ENCODE measurements around the gene ZNF497.
"Not testable (repeated sequence)": the region's sequence is repeated elsewhere in the genome, so short reads cannot be mapped to it uniquely, and the experiment has no call there.

ZNF497 gene

GRCh38 chr19:58380662-58381459 lies 18.3 kb upstream of the ZNF497 start, which contains the start of gene ZNF837:
ZNF837 (minus strand) TSS chr19:58381030; CDS start chr19:58369332, 11,698 bp downstream.
- peak within 1 kb of the TSS; percentile 81 for H3K4me3 ChIP-seq (ENCODE audit: low read depth, low read length)
- H3K36me3 ChIP-seq, result no peaks in the 10 kb centered on the region
- H3K4me1 ChIP-seq, result peaks cover 6% of the 10 kb centered on the region
- TF ChIP-seq, protein P1, sequence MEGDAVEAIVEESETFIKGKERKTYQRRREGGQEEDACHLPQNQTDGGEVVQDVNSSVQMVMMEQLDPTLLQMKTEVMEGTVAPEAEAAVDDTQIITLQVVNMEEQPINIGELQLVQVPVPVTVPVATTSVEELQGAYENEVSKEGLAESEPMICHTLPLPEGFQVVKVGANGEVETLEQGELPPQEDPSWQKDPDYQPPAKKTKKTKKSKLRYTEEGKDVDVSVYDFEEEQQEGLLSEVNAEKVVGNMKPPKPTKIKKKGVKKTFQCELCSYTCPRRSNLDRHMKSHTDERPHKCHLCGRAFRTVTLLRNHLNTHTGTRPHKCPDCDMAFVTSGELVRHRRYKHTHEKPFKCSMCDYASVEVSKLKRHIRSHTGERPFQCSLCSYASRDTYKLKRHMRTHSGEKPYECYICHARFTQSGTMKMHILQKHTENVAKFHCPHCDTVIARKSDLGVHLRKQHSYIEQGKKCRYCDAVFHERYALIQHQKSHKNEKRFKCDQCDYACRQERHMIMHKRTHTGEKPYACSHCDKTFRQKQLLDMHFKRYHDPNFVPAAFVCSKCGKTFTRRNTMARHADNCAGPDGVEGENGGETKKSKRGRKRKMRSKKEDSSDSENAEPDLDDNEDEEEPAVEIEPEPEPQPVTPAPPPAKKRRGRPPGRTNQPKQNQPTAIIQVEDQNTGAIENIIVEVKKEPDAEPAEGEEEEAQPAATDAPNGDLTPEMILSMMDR (IDR thresholded peaks at IDR 0.05; ENCODE audit: low read depth, low read length), result no peak
- DNase-seq, result peak; percentile 99
- no peaks in the 10 kb centered on the region for H3K9me3 ChIP-seq
- no peaks in the 10 kb centered on the region for H3K27me3 ChIP-seq

GRCh38 chr19:58380037-58380661 lies 17.6 kb upstream of the ZNF497 start:
- Histone ChIP-seq H3K27me3 (no peaks in the 10 kb centered on the region), H3K9me3 (no peaks in the 10 kb centered on the region), H3K36me3 (no peaks in the 10 kb centered on the region), H3K4me1 (no peaks in the 10 kb centered on the region), H3K4me3 (ENCODE audit: low read depth, low read length) (peak overlapping the region; percentile 81)
- TF ChIP-seq, protein P1 (IDR thresholded peaks at IDR 0.05; ENCODE audit: low read depth, low read length), result no peak
- DNase-seq, result no peak

DNA sequence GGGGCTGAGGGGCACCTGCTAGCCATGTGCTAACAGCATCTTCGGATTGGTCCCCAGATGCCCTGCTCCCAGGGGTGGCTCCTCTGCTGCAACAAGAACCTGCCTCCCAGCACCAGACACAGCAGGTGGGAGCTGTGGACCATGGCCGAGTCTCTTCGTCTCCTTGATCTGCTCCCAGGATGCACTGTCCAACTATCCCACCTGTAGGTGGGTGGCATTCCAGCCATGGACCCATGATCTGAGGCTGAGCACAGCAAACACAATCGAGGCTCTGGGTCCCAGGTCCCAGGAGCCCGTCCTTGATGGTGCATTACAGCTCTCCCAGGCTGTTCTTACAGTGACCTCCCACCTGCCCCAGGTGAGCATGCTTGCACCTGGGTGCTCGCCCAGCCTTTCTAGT lies 16.7 kb upstream of the ZNF497 start:
- no peak for DNase-seq
- TF ChIP-seq, protein P1 (IDR thresholded peaks at IDR 0.05; ENCODE audit: low read depth, low read length), result no peak
- H3K36me3 ChIP-seq, result no peaks in the 10 kb centered on the region
- H3K27me3 ChIP-seq, result no peaks in the 10 kb centered on the region
- no peak overlapping the region for H3K4me3 ChIP-seq (ENCODE audit: low read depth, low read length)
- no peaks in the 10 kb centered on the region for H3K4me1 ChIP-seq
- no peaks in the 10 kb centered on the region for H3K9me3 ChIP-seq

DNA sequence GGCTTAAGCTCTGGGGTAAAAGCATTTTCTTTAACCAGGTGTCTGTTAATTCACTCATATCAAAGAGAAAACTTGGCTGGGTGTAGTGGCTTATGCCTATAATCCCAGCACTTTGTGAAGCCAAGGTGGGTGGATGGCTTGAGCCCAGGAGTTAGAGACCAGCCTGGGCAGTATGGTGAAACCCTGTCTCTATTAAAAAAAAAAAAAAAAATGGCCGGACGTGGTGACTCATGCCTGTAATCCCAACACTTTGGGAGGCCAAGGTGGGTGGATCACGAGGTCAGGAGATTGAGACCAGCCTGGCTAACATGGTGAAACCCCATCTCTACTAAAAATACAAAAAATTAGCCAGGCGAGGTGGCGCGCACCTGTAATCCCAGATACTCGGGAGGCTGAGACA lies 14.2 kb upstream of the ZNF497 start:
- not testable (repeated sequence) for H3K27me3 ChIP-seq; H3K36me3 ChIP-seq; H3K9me3 ChIP-seq; H3K4me3 ChIP-seq (ENCODE audit: low read depth, low read length); H3K4me1 ChIP-seq; DNase-seq

- no peaks in the 10 kb centered on the region for H3K4me1 ChIP-seq
- H3K36me3 ChIP-seq, result no peaks in the 10 kb centered on the region
- H3K4me3 ChIP-seq (ENCODE audit: low read depth, low read length), result no peak overlapping the region
- H3K27me3 ChIP-seq, result no peaks in the 10 kb centered on the region
- TF ChIP-seq, protein P1 (IDR thresholded peaks at IDR 0.05; ENCODE audit: low read depth, low read length), result no peak
- H3K9me3 ChIP-seq, result no peaks in the 10 kb centered on the region; the same call in 1 of the 2 replicates
- DNase-seq, result no peak
Observed at GRCh38 chr19:58374200-58374599, 11.6 kb upstream of the ZNF497 start.

DNA sequence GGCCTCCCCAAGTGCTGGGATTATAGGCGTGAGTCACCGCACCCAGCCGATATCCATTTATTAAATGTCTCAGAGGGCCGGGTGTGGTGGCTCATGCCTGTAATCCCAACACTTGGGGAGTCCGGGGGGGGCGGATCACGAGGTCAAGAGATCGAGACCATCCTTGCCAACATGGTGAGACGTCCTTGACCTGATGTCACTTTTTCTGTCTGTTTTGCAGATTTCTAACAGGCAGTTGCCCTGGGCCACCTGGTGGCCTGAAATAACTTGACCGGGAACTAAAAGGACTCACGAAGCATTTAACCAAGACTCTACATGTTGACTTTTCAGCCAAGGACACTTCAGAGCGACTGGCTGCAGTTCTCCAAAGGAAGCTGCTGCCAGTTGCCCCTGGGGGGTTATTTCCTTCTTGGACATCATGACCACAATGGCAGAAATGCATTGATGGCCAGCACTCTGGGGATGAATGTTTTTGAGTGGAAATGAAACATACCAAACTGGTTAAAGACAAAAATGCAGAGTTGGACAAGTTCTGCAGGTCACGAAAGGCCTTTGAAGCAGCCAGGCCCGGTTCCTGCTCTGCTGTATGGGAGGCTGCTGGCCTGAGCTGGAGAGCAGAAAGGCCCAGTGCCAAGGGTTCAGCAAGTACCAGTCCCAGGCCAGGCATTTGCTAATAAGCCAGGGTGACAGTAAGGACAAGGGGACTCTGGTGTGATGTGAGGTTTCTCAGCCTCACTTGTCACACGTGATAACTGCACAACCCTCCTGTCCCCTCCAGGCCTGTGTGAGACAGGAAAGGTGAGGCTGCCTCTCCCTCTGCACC lies 10.0 kb upstream of the ZNF497 start:
- Histone ChIP-seq H3K4me3 (ENCODE audit: low read depth, low read length) (no peak overlapping the region), H3K9me3 (no peaks in the 10 kb centered on the region; the same call in 1 of the 2 replicates), H3K36me3 (no peaks in the 10 kb centered on the region), H3K27me3 (no peaks in the 10 kb centered on the region), H3K4me1 (no peaks in the 10 kb centered on the region)
- TF ChIP-seq, protein P1 (IDR thresholded peaks at IDR 0.05; ENCODE audit: low read depth, low read length), result no peak
- no peak for DNase-seq

All from BE2C (cell line).